Right ventricle myocardium inferior (tissue), 1 donor: Measurements from ENCODE around the gene MIX23. TPM values are rescaled to one million over a fixed set of nuclear protein-coding genes. Genes with fewer than 3 reads are reported as not detected.
A peak's percentile ranks its signal among the peaks of the same experiment; 100 is the strongest.

Source experiments
- ATAC-seq: fragments of 200-7000 bp; cut with Tn5 transposase; one replicate; pipeline ENCODE4 v1.9.1; 2020; ENCODE audit warnings: mild to moderate bottlenecking, moderate library complexity
- DNase-seq: peaks from one replicate; pipeline ENCODE4 v3.0.0; 2021; ENCODE audit errors: missing footprints
- intact Hi-C: fragments of 100-400 bp; cut with DNase I; formaldehyde crosslinking; loops from one replicate; pipeline ENCODE4 v1.11.0; 2022
- long read RNA-seq: library from polyadenylated mRNA; unstranded; transcript quantifications from one replicate; pipeline ENCODE4 v2.0.0, GENCODE V29; 2021
- total RNA-seq: library from RNA; stranded (reverse); fragmentation: NEBNext Ultra II Directional; extraction: Animal tissue kit (Norgen Biotek cat#: 25700); gene quantifications from one replicate; pipeline ENCODE4 v1.2.1, GENCODE V29; 2021
- donor health status: DM: no; HTN: yes; CAD: no; lungs with severe emphysema.

The MIX23 gene
- total RNA-seq: 25.6 TPM
- long read RNA-seq, transcript CCDC58-201 (5 exons, 720 nt): major isoform, 6 of 7 reads
- long read RNA-seq, partial matches to known transcripts: 0 of 7 reads
- long read RNA-seq, other reads (novel, unspliced or antisense): 1 of 7 reads

- ATAC-seq: peak; percentile 87
- intact Hi-C loops: no loop called here
- DNase-seq: peak; percentile 95
Measured at GRCh38 chr3:122382888-122383666, at the start of gene MIX23. TSS of gene MIX23 (minus strand) at chr3:122383231. CDS start at chr3:122383224, 7 bp downstream.

DNA sequence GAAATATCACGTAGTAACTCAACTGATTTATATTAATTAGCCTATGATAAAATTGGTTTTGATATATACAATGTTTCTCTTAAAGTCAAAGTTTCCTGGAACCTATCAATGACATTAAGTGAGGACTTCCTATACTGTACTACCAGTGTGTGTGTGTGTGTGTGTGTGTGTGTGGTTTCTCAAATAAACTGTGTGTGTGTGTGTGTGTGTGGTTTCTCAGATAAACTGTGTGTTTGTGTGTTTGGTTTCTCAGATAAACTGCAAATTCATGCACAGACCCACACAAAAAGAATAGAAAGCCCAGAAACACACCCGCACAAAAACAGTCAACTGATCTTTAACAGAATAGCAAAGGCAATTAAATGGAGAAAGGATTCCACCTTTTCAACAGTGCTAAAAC lies 47.3 kb upstream of the MIX23 start:
- no peak for ATAC-seq

DNA sequence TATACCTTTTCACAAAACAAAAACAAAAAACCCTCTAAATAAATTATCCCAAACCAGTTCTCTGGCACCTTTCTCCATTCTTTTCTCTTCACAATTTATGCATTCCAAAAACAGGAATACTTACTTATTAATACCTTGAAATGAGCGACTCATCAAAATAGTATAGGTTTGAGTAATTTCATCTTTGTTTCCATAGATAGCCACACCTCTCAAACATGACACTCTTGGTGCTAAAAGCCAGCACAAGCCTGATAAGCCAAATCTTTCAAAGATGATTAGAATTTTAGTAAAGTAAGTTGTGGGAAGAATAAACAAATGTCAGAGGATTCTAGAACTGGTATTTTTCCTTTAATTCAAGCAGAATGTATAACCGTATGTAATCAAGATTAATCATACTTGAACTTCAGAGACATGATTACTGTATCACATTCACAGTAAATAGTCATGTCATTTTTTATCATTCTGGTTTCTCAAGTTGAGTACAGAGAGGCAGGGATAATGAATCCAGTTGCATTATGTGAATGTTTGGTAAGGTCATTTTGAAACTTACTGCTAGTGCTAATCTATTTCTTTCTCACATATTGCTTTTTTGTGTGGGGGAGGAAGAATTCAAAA lies 44.9 kb upstream of the MIX23 start:
- intact Hi-C loops: no loop called here
- ATAC-seq (no peak), DNase-seq (no peak)

More for the DNA sequence above, 47.3 kb upstream of the MIX23 start:
- intact Hi-C loops: no loop called here
- no peak for DNase-seq

GRCh38 chr3:122421836-122422235 lies 38.8 kb upstream of the MIX23 start:
- intact Hi-C loops: no loop called here

DNA sequence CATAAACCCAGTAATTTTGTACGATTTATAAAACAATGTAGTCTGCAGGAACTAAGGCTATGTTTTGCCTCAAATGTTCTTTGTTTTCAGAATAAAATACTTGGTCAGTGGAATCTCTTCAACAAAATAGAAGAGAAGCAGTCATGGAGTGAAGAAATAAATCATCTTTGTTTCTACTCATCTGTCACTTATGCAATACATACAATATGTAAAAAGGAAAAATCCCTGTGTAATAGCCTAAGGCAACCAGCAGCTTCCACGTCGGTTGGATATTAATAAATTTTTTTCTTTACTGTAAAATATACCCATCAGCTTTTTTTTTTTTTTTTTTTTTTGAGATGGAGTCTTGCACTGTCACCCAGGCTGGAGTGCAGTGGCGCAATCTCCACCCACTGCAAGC lies 38.1 kb upstream of the MIX23 start:
- intact Hi-C loops: no loop called here
- DNase-seq (no peak), ATAC-seq (no peak)

More at GRCh38 chr3:122421836-122422235, 38.8 kb upstream of the MIX23 start:
- no peak for DNase-seq
- no peak for ATAC-seq

GRCh38 chr3:122416966-122417365 lies 33.9 kb upstream of the MIX23 start:
- intact Hi-C loops: no loop called here
- DNase-seq (no peak), ATAC-seq (no peak)

DNA sequence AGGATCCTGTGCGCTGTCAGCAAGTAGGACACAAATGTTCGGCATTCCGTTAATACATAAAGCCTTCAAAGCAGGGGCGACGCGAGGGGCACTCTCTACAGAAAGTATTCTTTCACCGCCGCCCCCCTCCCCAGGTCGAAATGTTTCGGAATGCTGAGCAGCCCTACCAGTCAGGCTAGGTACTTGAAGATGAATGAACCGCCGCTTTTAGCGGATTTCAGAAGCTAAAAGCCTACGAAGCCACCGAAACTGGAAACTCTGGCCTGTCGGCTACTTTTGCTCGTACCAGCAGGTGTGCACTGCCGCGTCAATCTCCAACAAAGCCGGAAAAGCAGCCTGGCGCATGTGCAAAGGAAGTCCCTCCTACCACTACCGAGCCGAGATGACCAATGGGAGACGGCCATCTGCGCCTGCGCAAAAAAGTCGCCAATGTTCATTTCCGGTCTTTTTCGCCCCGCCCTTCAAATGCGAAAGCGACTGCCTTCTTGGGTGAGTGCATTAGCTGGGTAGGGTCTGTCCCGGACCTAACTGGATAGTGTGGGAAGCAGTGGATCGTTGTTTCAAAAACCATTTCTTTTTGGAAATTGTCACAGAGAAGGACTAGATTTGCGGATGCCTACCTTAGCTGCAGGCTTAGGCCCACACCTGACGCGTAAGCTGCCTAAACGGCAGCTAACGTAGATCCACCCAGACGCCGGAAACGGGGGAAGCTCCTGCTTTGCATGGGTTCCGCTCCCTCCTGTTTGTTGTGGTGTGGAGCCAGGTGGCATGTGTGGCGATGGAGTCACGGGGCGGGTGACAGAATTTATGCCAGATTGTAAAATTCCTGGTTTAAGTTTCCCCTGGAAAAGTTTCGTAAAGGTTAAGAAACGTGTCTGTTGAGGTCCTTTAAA lies 33.0 kb upstream of the MIX23 start, which contains the start of gene WDR5B:
Gene WDR5B (minus strand): TSS at position 301 of the 893 bp plus-strand sequence. CDS start 534 bp downstream, outside the sequence.
- DNase-seq: peak; percentile 96
- intact Hi-C loops: no loop called here
- ATAC-seq: peak; percentile 97

GRCh38 chr3:122415104-122415744 lies 32.2 kb upstream of the MIX23 start:
- no peak for ATAC-seq
- intact Hi-C loops: no loop called here
- no peak for DNase-seq

- ATAC-seq: no peak
- no peak for DNase-seq
- intact Hi-C loops: no loop called here
Measured at GRCh38 chr3:122414391-122414790, 31.4 kb upstream of the MIX23 start.

DNA sequence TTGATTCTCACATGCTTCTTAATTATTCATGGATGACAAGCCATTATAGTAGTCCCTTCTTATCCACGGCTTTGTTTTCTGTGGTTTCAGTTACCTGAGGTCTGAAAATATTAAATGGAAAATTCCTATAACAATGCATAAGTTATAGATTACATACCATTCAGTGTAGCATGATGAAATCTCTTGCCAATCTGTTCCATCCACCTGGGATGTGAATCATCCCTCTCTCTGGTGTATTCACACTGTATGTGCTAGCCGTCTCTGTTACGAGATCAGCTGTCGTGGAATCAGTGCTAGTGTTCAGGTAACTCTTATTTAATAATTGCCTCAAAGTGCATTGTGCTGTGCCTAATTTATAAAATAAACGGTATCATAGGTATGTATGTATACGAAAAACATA lies 27.6 kb upstream of the MIX23 start:
- intact Hi-C loops: no loop called here
- ATAC-seq (no peak), DNase-seq (no peak)

GRCh38 chr3:122410111-122410510 lies 27.1 kb upstream of the MIX23 start:
- ATAC-seq (no peak), DNase-seq (no peak)
- intact Hi-C loops: no loop called here

GRCh38 chr3:122409446-122409845 lies 26.4 kb upstream of the MIX23 start:
- ATAC-seq: no peak
- intact Hi-C loops: no loop called here

GRCh38 chr3:122407946-122408345 lies 24.9 kb upstream of the MIX23 start:
- ATAC-seq: no peak
- intact Hi-C loops: no loop called here
- DNase-seq: no peak

More at GRCh38 chr3:122409446-122409845, 26.4 kb upstream of the MIX23 start:
- no peak for DNase-seq

- DNase-seq (no peak), ATAC-seq (no peak)
- intact Hi-C loops: no loop called here
Measured at GRCh38 chr3:122406198-122406597, 23.2 kb upstream of the MIX23 start.

DNA sequence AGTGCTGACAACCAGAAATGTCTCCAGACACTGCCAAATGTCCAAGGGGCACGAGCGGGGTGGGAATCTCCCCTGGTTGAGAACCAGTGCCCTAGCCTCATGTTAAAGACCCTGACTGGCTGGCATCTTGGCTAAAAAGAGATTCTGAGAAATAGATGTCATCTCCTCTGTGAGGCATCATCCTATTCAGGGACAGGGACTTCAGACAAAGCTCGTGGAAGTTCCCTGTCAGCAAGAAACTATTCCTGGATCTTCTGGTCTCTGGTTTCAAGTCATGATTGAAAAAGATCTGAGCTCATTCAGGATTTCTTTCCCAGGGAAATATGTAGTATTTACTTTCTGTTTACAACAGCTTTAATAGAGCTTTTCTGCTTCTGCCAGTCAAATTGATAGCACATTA lies 22.0 kb upstream of the MIX23 start:
- ATAC-seq (no peak), DNase-seq (no peak)
- intact Hi-C loops: no loop called here

GRCh38 chr3:122403489-122403888 lies 20.5 kb upstream of the MIX23 start:
- DNase-seq: no peak
- no peak for ATAC-seq
- intact Hi-C loops: no loop called here

GRCh38 chr3:122398920-122399319 lies 15.9 kb upstream of the MIX23 start:
- ATAC-seq: no peak
- DNase-seq: no peak
- intact Hi-C loops: no loop called here

DNA sequence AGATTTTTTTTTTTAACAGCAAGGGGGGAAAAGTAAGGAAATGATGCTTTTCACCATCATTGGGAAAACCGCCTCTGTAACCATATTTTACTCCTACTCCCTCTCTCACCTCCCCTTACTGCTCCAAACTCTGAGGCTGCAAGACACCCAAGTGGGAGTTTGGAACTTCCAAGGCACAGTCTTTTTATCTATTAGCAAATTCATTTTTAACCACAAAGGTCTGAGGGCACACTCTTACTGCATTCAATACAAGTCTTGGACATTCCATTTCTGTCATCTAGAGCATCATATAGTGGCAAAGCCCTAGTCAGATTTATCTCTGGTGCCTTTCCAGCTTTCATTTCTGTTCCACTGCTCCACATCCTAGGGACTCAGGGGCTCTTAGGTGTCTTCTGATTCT lies 14.2 kb upstream of the MIX23 start:
- ATAC-seq (no peak), DNase-seq (no peak)
- intact Hi-C loops: no loop called here

- DNase-seq: no peak
- intact Hi-C loops: no loop called here
- ATAC-seq: no peak
Measured at GRCh38 chr3:122396511-122396910, 13.5 kb upstream of the MIX23 start.
